ENCODE data around the gene ITGA7. TPM values are rescaled to one million over a fixed set of nuclear protein-coding genes. Genes with fewer than 3 reads are reported as not detected.

The ITGA7 gene
- total and polyA plus RNA-seq, 2 of the 8 experiments (the other 6 are each of a cell fraction or from before 2014, with no cell fraction given), result 57.6 to 86.1 TPM

GRCh38 chr12:55707219-55707671, 459 bp downstream of the ITGA7 start:
- peak overlapping the region; percentile 91 to 100 for H3K4me2 ChIP-seq (ENCODE audit: insufficient read depth in 1 of 2, low read depth in 2 of 2, low read length in 2 of 2)
- no peak overlapping the region for H3K4ac ChIP-seq (replicated peaks; ENCODE audit: insufficient read length, low read depth, low read length)
- peak overlapping the region; percentile 73 for H3K18ac ChIP-seq (ENCODE audit: extremely low read depth, low read length)
- peaks cover 0 to 3% (median 0%) of the 10 kb centered on the region in 4 experiments; a peak in 5 of 7 replicates for H3K27me3 ChIP-seq (replicated peaks in 1 of 4; ENCODE audit: control insufficient read depth in 3 of 4, extremely low read depth in 1 of 4, insufficient read depth in 3 of 4, low read length in 3 of 4)
- H2AFZ ChIP-seq (ENCODE audit: low read length), result 0 out of 2 replicates have a peak overlapping the region, but pooled peaks have one; percentile 55
- peak overlapping the region; percentile 20 for H3K56ac ChIP-seq (replicated peaks; ENCODE audit: insufficient read length, low read depth, low read length)
- peak in 1 of 2 experiments; percentile 81 for DNase-seq (ENCODE audit: low read depth in 1 of 2, low spot score in 2 of 2)
- H3K23ac ChIP-seq (ENCODE audit: insufficient read length), result no peak overlapping the region
- 0 out of 2 replicates have a peak overlapping the region, but pooled peaks have one; percentile 32 for H2BK12ac ChIP-seq (ENCODE audit: low read depth, low read length)
- peaks cover 0 to 11% of the 10 kb centered on the region in 2 experiments for H4K20me1 ChIP-seq (replicated peaks in 1 of 2; ENCODE audit: control insufficient read depth in 1 of 2, insufficient read depth in 2 of 2, low read length in 2 of 2)
- 3% methylated on average over 14 of the region's 22 CpGs; no CpG with 5 or more reads in 1 of the 2 experiments for WGBS, 2 experiments (ENCODE audit: extremely low coverage in 1 of 2, insufficient coverage in 1 of 2, insufficient read length in 1 of 2, insufficient replicate concordance in 2 of 2, low coverage in 1 of 2, low lambda C conversion rate in 2 of 2, missing lambda C conversion rate in 1 of 2)
- peak overlapping the region; percentile 50 to 74 (median 54) for H3K9ac ChIP-seq (replicated peaks in 1 of 4; ENCODE audit: extremely low read depth in 1 of 4, low read depth in 3 of 4, low read length in 3 of 4)
- no peak overlapping the region for H2BK20ac ChIP-seq (ENCODE audit: low read length)
- H3K9me3 ChIP-seq (ENCODE audit: insufficient read depth in 2 of 2, low read depth in 1 of 2, low read length in 1 of 2), result no peaks in the 10 kb centered on the region
- no peak overlapping the region for H3K14ac ChIP-seq (ENCODE audit: insufficient read length)
- H3K4me3 ChIP-seq (ENCODE audit: extremely low read depth in 1 of 4, insufficient read depth in 2 of 4, low read depth in 3 of 4, low read length in 4 of 4), result peak overlapping the region; percentile 83 to 88 (median 86)
- ChIA-PET CTCF (ENCODE audit: partially characterized antibody) (interaction anchor here (1.6 to 5.1 kb wide), 11 partner anchors 9 to 123 kb away, joined by 3 to 38 read pairs (median 22); partner anchors contain the start of genes BLOC1S1, CD63 and RDH5), POLR2A (ENCODE audit: partially characterized antibody) (interaction anchor here (1.0 to 3.6 kb wide), 11 partner anchors 9 to 124 kb away, joined by 5 to 39 read pairs (median 9); partner anchors contain the start of genes BLOC1S1, CD63 and RDH5)
- H4K8ac ChIP-seq (ENCODE audit: extremely low read depth, insufficient read depth, low read length), result no peak overlapping the region; the same call in 1 of the 2 replicates
- no peak overlapping the region; the same call in 1 of the 2 replicates for H2AK5ac ChIP-seq (ENCODE audit: low read depth, low read length)
- no peak overlapping the region for H2BK120ac ChIP-seq (replicated peaks; ENCODE audit: low read depth, low read length)
- no peaks in the 10 kb centered on the region; a peak in 1 of 8 replicates for H3K36me3 ChIP-seq (ENCODE audit: control insufficient read depth in 2 of 4, insufficient read depth in 4 of 4, low read length in 3 of 4)
- H3K23me2 ChIP-seq (ENCODE audit: low read depth, low read length), result peaks cover 15% of the 10 kb centered on the region
- H4K91ac ChIP-seq (replicated peaks; ENCODE audit: insufficient read length, low read length), result peak overlapping the region; percentile 40
- peaks cover 11% of the 10 kb centered on the region; the same call in 1 of the 2 replicates for H3K79me1 ChIP-seq (ENCODE audit: low read depth, low read length)
- peaks cover 0 to 32% of the 10 kb centered on the region in 2 experiments; a peak in 2 of 4 replicates for H3K79me2 ChIP-seq (ENCODE audit: control insufficient read depth in 1 of 2, insufficient read depth in 2 of 2, low read length in 2 of 2)
- H2BK5ac ChIP-seq (ENCODE audit: low read depth, low read length), result peak overlapping the region; percentile 62; the same call in 1 of the 2 replicates
- no peak for FAIRE-seq
- peaks cover 0 to 25% (median 8%) of the 10 kb centered on the region in 4 experiments; a peak in 5 of 7 replicates for H3K4me1 ChIP-seq (replicated peaks in 1 of 4; ENCODE audit: control insufficient read depth in 3 of 4, insufficient read depth in 4 of 4, low read length in 3 of 4)
- no peak overlapping the region for H3K27ac ChIP-seq (ENCODE audit: low read depth, low read length)
- no peak overlapping the region for H2BK15ac ChIP-seq (ENCODE audit: low read length)
- H4K5ac ChIP-seq (ENCODE audit: insufficient read length, low read depth, low read length), result peak overlapping the region; percentile 69
- TF ChIP-seq RNF2 (IDR thresholded peaks at IDR 0.05; ENCODE audit: borderline replicate concordance, low read depth, low read length, missing control alignments, poor library complexity, severe bottlenecking), result no peak
- no peak for TF ChIP-seq TCF12 (IDR thresholded peaks at IDR 0.05; ENCODE audit: low read depth, low read length)
- no peak for TF ChIP-seq TAF7 (optimal IDR thresholded peaks at IDR 0.05; ENCODE audit: borderline replicate concordance, low read depth, low read length)
- no peak for TF ChIP-seq MAFK (IDR thresholded peaks at IDR 0.05; ENCODE audit: low read depth, low read length)
- TF ChIP-seq ASH2L (IDR thresholded peaks at IDR 0.05; ENCODE audit: low read length), result peak; percentile 0
- TF ChIP-seq RBBP5 (IDR thresholded peaks at IDR 0.05; ENCODE audit: borderline replicate concordance, low read depth, low read length), result no peak; the same call in none of the 2 replicates
- TF ChIP-seq CHD1 (IDR thresholded peaks at IDR 0.05; ENCODE audit: low read depth, low read length), result no peak
- TF ChIP-seq NRF1 (IDR thresholded peaks at IDR 0.05; ENCODE audit: low read depth, low read length), result no peak
- TF ChIP-seq TBP (IDR thresholded peaks at IDR 0.05; ENCODE audit: low read depth, low read length), result no peak
- TF ChIP-seq CREB1 (IDR thresholded peaks at IDR 0.05), result no peak
- peak; percentile 80 for TF ChIP-seq JUND (IDR thresholded peaks at IDR 0.05; ENCODE audit: low read length)
- TF ChIP-seq SP4 (IDR thresholded peaks at IDR 0.05; ENCODE audit: low read length), result no peak
- TF ChIP-seq CEBPB (IDR thresholded peaks at IDR 0.05; ENCODE audit: low read depth, low read length), result peak; percentile 73
- TF ChIP-seq SIRT6 (IDR thresholded peaks at IDR 0.05; ENCODE audit: low read length), result no peak
